HG02623 (cell line): Measurements from ENCODE around the gene GHRH.
A peak's percentile ranks its signal among the peaks of the same experiment; 100 is the strongest.

ENCODE experiments used
- ATAC-seq: cut with Tn5 transposase; IDR thresholded peaks from one replicate; pipeline ENCODE4 v1.9.1; 2021; ENCODE audit warnings: moderate library complexity; ENCODE audit not compliant: unreplicated experiment

Gene GHRH

GRCh38 chr20:37261714-37262113 is at the start of gene GHRH:
Gene GHRH (minus strand): TSS chr20:37261814. CDS start chr20:37256889, 4,925 bp downstream.
- ATAC-seq, result no peak

- no peak for ATAC-seq
Measured at GRCh38 chr20:37310951-37311350, 49.3 kb upstream of the GHRH start.

- no peak for ATAC-seq
Measured at GRCh38 chr20:37309936-37310590, 48.4 kb upstream of the GHRH start.

GRCh38 chr20:37309290-37309689 is 47.7 kb upstream of the GHRH start:
- ATAC-seq, result no peak

GRCh38 chr20:37308086-37309050 is 46.8 kb upstream of the GHRH start:
- peak; percentile 86 for ATAC-seq

GRCh38 chr20:37305839-37306238 is 44.2 kb upstream of the GHRH start:
- ATAC-seq, result no peak

GRCh38 chr20:37305079-37305478 is 43.5 kb upstream of the GHRH start:
- ATAC-seq, result no peak

GRCh38 chr20:37303637-37304036 is 42.0 kb upstream of the GHRH start:
- no peak for ATAC-seq

- no peak for ATAC-seq
Measured at GRCh38 chr20:37302981-37303380, 41.4 kb upstream of the GHRH start.

GRCh38 chr20:37301558-37301957 is 39.9 kb upstream of the GHRH start:
- no peak for ATAC-seq

GRCh38 chr20:37301120-37301519 is 39.5 kb upstream of the GHRH start:
- no peak for ATAC-seq

- no peak for ATAC-seq
Measured at GRCh38 chr20:37299718-37300528, 38.3 kb upstream of the GHRH start.

GRCh38 chr20:37298190-37298939 is 36.8 kb upstream of the GHRH start:
- ATAC-seq, result peak; percentile 53

- ATAC-seq, result no peak
Measured at GRCh38 chr20:37297066-37297736, 35.6 kb upstream of the GHRH start.

GRCh38 chr20:37296371-37296770 is 34.8 kb upstream of the GHRH start:
- no peak for ATAC-seq

GRCh38 chr20:37295595-37295994 is 34.0 kb upstream of the GHRH start:
- no peak for ATAC-seq

- no peak for ATAC-seq
Measured at GRCh38 chr20:37295001-37295400, 33.4 kb upstream of the GHRH start.

GRCh38 chr20:37294262-37294981 is 32.8 kb upstream of the GHRH start:
- no peak for ATAC-seq

GRCh38 chr20:37293301-37293943 is 31.8 kb upstream of the GHRH start:
- ATAC-seq, result no peak
